ENCODE results near the gene TMED1.

DNA sequence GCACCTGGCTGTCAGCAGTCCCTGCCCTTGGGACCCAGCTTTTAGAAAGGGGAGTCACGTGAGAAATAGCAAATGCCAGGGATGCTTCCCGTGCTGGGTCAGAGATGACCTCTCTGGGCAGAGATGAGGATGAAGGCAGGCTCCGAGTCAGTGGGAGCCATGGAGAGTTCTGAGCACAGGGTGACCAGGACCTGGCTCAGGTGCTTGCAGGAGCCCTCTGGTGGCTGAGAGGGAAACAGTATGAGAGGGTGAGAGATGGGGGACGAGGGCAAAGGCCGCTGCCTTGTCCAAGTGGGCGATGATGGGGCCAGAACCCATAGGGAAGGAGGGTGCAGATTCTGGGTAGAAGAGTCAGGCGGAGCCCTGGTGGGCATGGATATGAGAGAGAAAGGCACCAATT, 15.8 kb downstream of the TMED1 start:
- TF ChIP-seq POLR2AphosphoS5 (IDR thresholded peaks at IDR 0.05; ENCODE audit: borderline replicate concordance, low read depth, low read length) (no peak), EZH2 (IDR thresholded peaks at IDR 0.05) (no peak), FOXP2 (optimal IDR thresholded peaks at IDR 0.05; ENCODE audit: control extremely low read depth, extremely low read length, insufficient read depth) (no peak)
